ENCODE results near the gene HDGFL3.

- TF ChIP-seq CTCF (IDR thresholded peaks at IDR 0.05) (no peak), POLR2A (IDR thresholded peaks at IDR 0.05) (no peak), POLR2AphosphoS5 (IDR thresholded peaks at IDR 0.05; ENCODE audit: insufficient read depth in 1 of 2, low read depth in 1 of 2) (no peak)
Observed at GRCh38 chr15:83203543-83203942, 4.1 kb downstream of the HDGFL3 start.
